IMR-90 (cell line): ENCODE results near the gene NXPE1. TPM values are rescaled to one million over a fixed set of nuclear protein-coding genes. Genes with fewer than 3 reads are reported as not detected.

Experiments
- ATAC-seq: fragments of 200-7000 bp; cut with Tn5 transposase; 2 replicates; pipeline ENCODE4 v1.9.1; 2020; ENCODE audit warnings: low read depth, mild to moderate bottlenecking, moderate library complexity
- BruUV-seq: library from RNA; stranded (reverse); fragments of 400-500 nt; replicated peaks from 2 replicates; lab custom pipeline; 2021; lab: Mats Ljungman, UMichigan
- CTCF ChIA-PET: fragments of 300-600 bp; formaldehyde crosslinking; extraction: SDS; loops from one replicate; lab custom pipeline; 2021; ENCODE audit warnings: antibody characterized with exemption; lab: Yijun Ruan, JAX
- POLR2A ChIA-PET: fragments of 300-600 bp; sonication (Branson Sonifier 250); formaldehyde crosslinking; loops from one replicate; lab custom pipeline; 2022; ENCODE audit warnings: antibody characterized with exemption; ENCODE audit not compliant: unreplicated experiment; lab: Charles Lee
- DNase-seq: peaks from one replicate; pipeline ENCODE4 v3.0.0; 2013
- H2AFZ ChIP-seq: replicated peaks from 2 replicates; pipeline ENCODE3; 2013; ENCODE audit warnings: low read length, mild to moderate bottlenecking; ENCODE audit not compliant: poor library complexity
- H2AK5ac ChIP-seq: 2 replicates; pipeline ENCODE4 v1.6.1; 2013; ENCODE audit warnings: low read depth, low read length, inconsistent platforms
- H2AK9ac ChIP-seq: replicated peaks from 2 replicates; pipeline ENCODE3; 2013; ENCODE audit warnings: mild to moderate bottlenecking, low read depth, low read length, moderate library complexity; ENCODE audit not compliant: poor library complexity
- H2BK120ac ChIP-seq: 2 replicates; pipeline ENCODE4 v1.6.1; 2013; ENCODE audit warnings: low read depth, low read length, inconsistent platforms
- H2BK15ac ChIP-seq: 3 replicates; pipeline ENCODE4 v1.6.1; 2013; ENCODE audit warnings: low read depth, low read length, inconsistent platforms
- H2BK20ac ChIP-seq: 2 replicates; pipeline ENCODE4 v1.6.1; 2013; ENCODE audit warnings: low read depth, mild to moderate bottlenecking, inconsistent platforms, low read length, moderate library complexity
- H2BK5ac ChIP-seq: 2 replicates; pipeline ENCODE4 v1.6.1; 2013; ENCODE audit warnings: mild to moderate bottlenecking, low read depth, low read length, inconsistent platforms; ENCODE audit not compliant: poor library complexity, severe bottlenecking
- H3K14ac ChIP-seq: replicated peaks from 2 replicates; pipeline ENCODE4 v1.6.1; 2013; ENCODE audit warnings: low read depth, low read length, inconsistent platforms
- H3K18ac ChIP-seq: 2 replicates; pipeline ENCODE4 v1.6.1; 2013; ENCODE audit warnings: low read depth, low read length, control low read depth
- H3K23ac ChIP-seq: 2 replicates; pipeline ENCODE4 v1.6.1; 2013; ENCODE audit warnings: low read depth, low read length, inconsistent platforms
- H3K27ac ChIP-seq: 2 replicates; pipeline ENCODE4 v1.5.1; 2013; ENCODE audit warnings: mild to moderate bottlenecking, control low read depth, low read length; ENCODE audit not compliant: insufficient read depth
- H3K27me3 ChIP-seq: 2 replicates; pipeline ENCODE4 v1.6.1; 2013; ENCODE audit warnings: low read length; ENCODE audit not compliant: control insufficient read depth, insufficient read depth
- H3K36me3 ChIP-seq: 2 replicates; pipeline ENCODE4 v1.6.1; 2013; ENCODE audit warnings: low read length, mixed read lengths; ENCODE audit not compliant: control insufficient read depth, insufficient read depth
- H3K4ac ChIP-seq: 2 replicates; pipeline ENCODE4 v1.6.1; 2013; ENCODE audit warnings: low read depth, low read length, inconsistent platforms
- H3K4me1 ChIP-seq: 2 replicates; pipeline ENCODE4 v1.6.1; 2013; ENCODE audit warnings: low read length, mixed read lengths; ENCODE audit not compliant: control insufficient read depth, insufficient read depth
- H3K4me2 ChIP-seq: 2 replicates; pipeline ENCODE4 v1.6.1; 2013; ENCODE audit warnings: low read depth, mild to moderate bottlenecking, control low read depth, low read length, moderate library complexity
- H3K4me3 ChIP-seq: 2 replicates; pipeline ENCODE4 v1.5.1; 2013; ENCODE audit warnings: low read depth, mild to moderate bottlenecking, control low read depth, low read length, moderate library complexity; ENCODE audit not compliant: insufficient read depth
- H3K56ac ChIP-seq: 2 replicates; pipeline ENCODE4 v1.6.1; 2013; ENCODE audit warnings: low read length, inconsistent platforms; ENCODE audit not compliant: insufficient read depth; ENCODE audit errors: extremely low read depth
- H3K79me1 ChIP-seq, 2 experiments: 2 replicates each; pipeline ENCODE4 v1.6.1; 2013; ENCODE audit warnings: low read length in 2 of 2, inconsistent platforms in 1 of 2, low read depth in 1 of 2
- H3K9ac ChIP-seq: 2 replicates; pipeline ENCODE4 v1.6.1; 2013; ENCODE audit warnings: low read depth, low read length, control low read depth
- H3K9me1 ChIP-seq: 2 replicates; pipeline ENCODE4 v1.6.1; 2013; ENCODE audit warnings: low read length, inconsistent platforms; ENCODE audit not compliant: insufficient read depth
- H3K9me3 ChIP-seq: 2 replicates; pipeline ENCODE4 v1.6.1; 2013; ENCODE audit warnings: low read length; ENCODE audit not compliant: control insufficient read depth, insufficient read depth
- H4K20me1 ChIP-seq: 2 replicates; pipeline ENCODE4 v1.6.1; 2013; ENCODE audit warnings: low read length, inconsistent platforms; ENCODE audit not compliant: insufficient read depth
- H4K5ac ChIP-seq: 2 replicates; pipeline ENCODE4 v1.6.1; 2013; ENCODE audit warnings: mild to moderate bottlenecking, low read depth, low read length, control low read depth
- H4K8ac ChIP-seq, 2 experiments: 2 replicates each; pipeline ENCODE4 v1.6.1; 2013; ENCODE audit warnings: low read depth in 2 of 2, low read length in 2 of 2, control low read depth in 1 of 2, inconsistent platforms in 1 of 2
- H4K91ac ChIP-seq: 2 replicates; pipeline ENCODE4 v1.6.1; 2013; ENCODE audit warnings: low read depth, low read length, inconsistent platforms; ENCODE audit not compliant: insufficient read depth
- MXI1 ChIP-seq: IDR thresholded peaks from 2 replicates; pipeline ENCODE4 v1.6.1; 2012; ENCODE audit warnings: low read depth, mild to moderate bottlenecking, low read length, moderate library complexity, borderline replicate concordance
- WGBS, 2 experiments: methylation state at CpG; one replicate each; pipeline versions ENCODE4 v1.1.5 to v1.1.7; 2013; ENCODE audit warnings: missing lambda C conversion rate in 2 of 2; ENCODE audit not compliant: insufficient read length in 1 of 2; ENCODE audit errors: extremely low coverage in 2 of 2; 5-methylcytosine and 5-hydroxymethylcytosine counted together
- dilution Hi-C: fragments of 300-500 bp; cut with HindIII; formaldehyde crosslinking; loops from one replicate; pipeline ENCODE4 v1.14.3; 2018; ENCODE audit warnings: low sequenced_read_pairs; ENCODE audit not compliant: unreplicated experiment
- in situ Hi-C: fragments of 300-500 bp; cut with MboI; formaldehyde crosslinking; loops from 3 replicates; pipeline ENCODE4 v1.14.3; 2019; ENCODE audit warnings: low sequenced_read_pairs, inconsistent platforms, mixed read lengths
- intact Hi-C: fragments of 100-400 bp; cut with micrococcal nuclease; formaldehyde crosslinking; loops from 2 replicates; pipeline ENCODE4 v1.10.0; 2022
- polyA plus RNA-seq, 3 experiments: library from polyadenylated mRNA; depleted of rRNA; stranded (reverse); fragments of >200 nt; gene quantifications; 2 replicates each; pipeline ENCODE4 v1.2.3, GENCODE V29; 2012; ENCODE audit warnings: low replicate concordance in 1 of 3
- total RNA-seq: library from RNA; depleted of rRNA; stranded (reverse); fragments of >200 nt; gene quantifications from 2 replicates; pipeline ENCODE4 v1.2.3, GENCODE V29; 2012

The NXPE1 gene
- total and polyA plus RNA-seq, 2 of the 4 experiments (the other 2 are of a cell fraction), result not detected

DNA sequence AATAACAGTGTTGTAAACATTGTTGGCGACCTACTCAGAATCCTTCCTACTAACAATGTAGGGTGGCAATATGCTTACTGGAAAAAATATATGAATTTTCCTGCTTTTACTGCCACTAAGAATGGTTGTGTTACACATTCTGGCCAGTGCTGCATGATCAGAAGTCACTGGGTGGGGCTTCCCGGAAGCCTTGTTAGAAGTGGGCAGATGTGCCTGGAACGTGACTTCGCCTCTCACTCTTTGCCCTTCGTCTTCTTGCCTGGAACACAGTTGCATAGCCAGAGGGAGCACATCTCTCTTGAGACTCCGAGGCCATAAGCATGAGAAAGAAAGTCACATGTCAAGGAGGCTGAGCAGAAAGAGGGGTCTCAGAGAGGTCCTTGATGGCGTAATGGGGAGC, 48.6 kb downstream of the NXPE1 start:
- Histone ChIP-seq H4K20me1 (no peaks in the 10 kb centered on the region), H3K9me3 (no peaks in the 10 kb centered on the region), H3K4me3 (no peak overlapping the region), H3K23ac (no peak overlapping the region), H2BK5ac (no peak overlapping the region), H3K27me3 (no peaks in the 10 kb centered on the region), H3K4ac (no peak overlapping the region), H4K91ac (no peak overlapping the region), H4K5ac (no peak overlapping the region), H3K9me1 (no peaks in the 10 kb centered on the region), H3K36me3 (no peaks in the 10 kb centered on the region), H2BK15ac (no peak overlapping the region), H3K79me1 (no peaks in the 10 kb centered on the region), H3K4me2 (no peak overlapping the region), H3K14ac (no peak overlapping the region), H2AK5ac (no peak overlapping the region), H2AFZ (no peak overlapping the region), H3K56ac (no peak overlapping the region), H3K27ac (no peak overlapping the region), H3K9ac (no peak overlapping the region), H3K18ac (no peak overlapping the region), H2BK120ac (no peak overlapping the region), H4K8ac (no peak overlapping the region), H2AK9ac (no peak overlapping the region), H2BK20ac (no peak overlapping the region), H3K4me1 (no peaks in the 10 kb centered on the region)
- ATAC-seq (no peak), DNase-seq (no peak)
- ChIA-PET POLR2A (no interaction called here), CTCF (interaction anchor here (0.5 kb wide), 1 partner anchor 35 kb away, joined by 3 read pairs; no protein-coding TSS in a partner anchor)
- intact Hi-C loops, result no loop called here
- 40% methylated on average over 2 of the region's 7 CpGs; no CpG with 5 or more reads in 1 of the 2 experiments for WGBS, 2 experiments
- no TSS peak for BruUV-seq
- no peak for TF ChIP-seq MXI1
- in situ Hi-C loops, result no loop called here
- dilution Hi-C loops, result no loop called here
